KMS-11 (cell line): ENCODE results near the gene CLEC2B.

Source experiments
- H2AFZ ChIP-seq: fragments of 200-600 bp; sonication (generic); 2 replicates; pipeline ENCODE4 v1.6.1; 2016; ENCODE audit warnings: antibody characterized with exemption, mixed run types, low read depth
- H3K27ac ChIP-seq: fragments of 200-600 bp; sonication (generic); 2 replicates; pipeline ENCODE4 v1.6.1; 2016; ENCODE audit warnings: mild to moderate bottlenecking, mixed run types
- H3K27me3 ChIP-seq: fragments of 200-600 bp; sonication (generic); 2 replicates; pipeline ENCODE4 v1.6.1; 2017; ENCODE audit warnings: mild to moderate bottlenecking, low read depth, mixed run types, moderate library complexity; ENCODE audit not compliant: insufficient read depth
- H3K36me3 ChIP-seq: fragments of 200-600 bp; sonication (generic); 2 replicates; pipeline ENCODE4 v1.6.1; 2017; ENCODE audit warnings: mild to moderate bottlenecking, mixed run types; ENCODE audit not compliant: insufficient read depth
- H3K4me1 ChIP-seq: fragments of 200-600 bp; sonication (generic); 2 replicates; pipeline ENCODE4 v1.6.1; 2016; ENCODE audit warnings: mild to moderate bottlenecking, low read depth, mixed run types; ENCODE audit not compliant: poor library complexity, severe bottlenecking
- H3K4me2 ChIP-seq: fragments of 200-600 bp; sonication (generic); 2 replicates; pipeline ENCODE4 v1.7.0; 2016; ENCODE audit warnings: mild to moderate bottlenecking, mixed run types
- H3K4me3 ChIP-seq: fragments of 200-600 bp; sonication (generic); IDR thresholded peaks from 2 replicates; pipeline ENCODE4 v1.6.1; 2017; ENCODE audit warnings: low read depth, low read length, mixed read lengths; ENCODE audit not compliant: insufficient read depth
- H3K79me2 ChIP-seq: fragments of 200-600 bp; sonication (generic); 2 replicates; pipeline ENCODE4 v1.6.1; 2016; ENCODE audit warnings: low read depth, mixed run types; ENCODE audit not compliant: insufficient read depth
- H3K9ac ChIP-seq: fragments of 200-600 bp; sonication (generic); 2 replicates; pipeline ENCODE4 v1.6.1; 2016; ENCODE audit warnings: mild to moderate bottlenecking, mixed run types
- H4K20me1 ChIP-seq: fragments of 200-600 bp; sonication (generic); 2 replicates; pipeline ENCODE4 v1.6.1; 2016; ENCODE audit warnings: mild to moderate bottlenecking, mixed run types; ENCODE audit not compliant: insufficient read depth
- CTCF ChIP-seq: fragments of 200-600 bp; sonication (generic); conservative IDR thresholded peaks from 2 replicates; pipeline ENCODE4 v1.6.1; 2017; ENCODE audit warnings: low read depth, mild to moderate bottlenecking, antibody characterized with exemption, low read length, moderate library complexity, mixed read lengths

The CLEC2B gene

GRCh38 chr12:9809866-9810265, 59.3 kb downstream of the CLEC2B start:
- Histone ChIP-seq H3K9ac (no peak overlapping the region), H4K20me1 (no peaks in the 10 kb centered on the region), H3K4me1 (no peaks in the 10 kb centered on the region), H3K27me3 (no peaks in the 10 kb centered on the region), H3K36me3 (no peaks in the 10 kb centered on the region), H3K27ac (no peak overlapping the region), H3K4me3 (no peak overlapping the region), H3K79me2 (no peaks in the 10 kb centered on the region), H3K4me2 (no peak overlapping the region), H2AFZ (no peak overlapping the region)
- no peak for TF ChIP-seq CTCF

GRCh38 chr12:9809338-9809737, 59.8 kb downstream of the CLEC2B start:
- H2AFZ ChIP-seq = no peak overlapping the region
- no peak for TF ChIP-seq CTCF
- H3K27ac ChIP-seq = no peak overlapping the region
- no peak overlapping the region for H3K4me2 ChIP-seq
- no peaks in the 10 kb centered on the region for H4K20me1 ChIP-seq
- H3K9ac ChIP-seq = no peak overlapping the region
- no peaks in the 10 kb centered on the region for H3K36me3 ChIP-seq
- no peaks in the 10 kb centered on the region for H3K79me2 ChIP-seq
- no peaks in the 10 kb centered on the region for H3K4me1 ChIP-seq
- H3K4me3 ChIP-seq = no peak overlapping the region
- no peaks in the 10 kb centered on the region for H3K27me3 ChIP-seq

- Histone ChIP-seq H3K9ac (no peak overlapping the region), H4K20me1 (no peaks in the 10 kb centered on the region), H3K4me1 (no peaks in the 10 kb centered on the region), H3K36me3 (no peaks in the 10 kb centered on the region), H3K27ac (no peak overlapping the region), H3K4me2 (no peak overlapping the region), H3K4me3 (no peak overlapping the region), H3K27me3 (no peaks in the 10 kb centered on the region), H2AFZ (no peak overlapping the region), H3K79me2 (no peaks in the 10 kb centered on the region)
- no peak for TF ChIP-seq CTCF
These were observed 60.6 kb downstream of the CLEC2B start for GRCh38 chr12:9808504-9808903.

GRCh38 chr12:9806714-9807113, 62.4 kb downstream of the CLEC2B start:
- H2AFZ ChIP-seq = no peak overlapping the region
- H3K4me3 ChIP-seq = no peak overlapping the region
- H3K27ac ChIP-seq = no peak overlapping the region
- no peaks in the 10 kb centered on the region for H3K36me3 ChIP-seq
- H3K4me2 ChIP-seq = no peak overlapping the region
- H4K20me1 ChIP-seq = no peaks in the 10 kb centered on the region
- H3K4me1 ChIP-seq = no peaks in the 10 kb centered on the region
- H3K9ac ChIP-seq = no peak overlapping the region
- H3K27me3 ChIP-seq = no peaks in the 10 kb centered on the region
- no peak for TF ChIP-seq CTCF
- H3K79me2 ChIP-seq = no peaks in the 10 kb centered on the region

- H3K4me2 ChIP-seq = no peak overlapping the region
- H4K20me1 ChIP-seq = no peaks in the 10 kb centered on the region
- H3K27me3 ChIP-seq = no peaks in the 10 kb centered on the region
- no peak overlapping the region for H3K9ac ChIP-seq
- no peaks in the 10 kb centered on the region for H3K79me2 ChIP-seq
- H3K27ac ChIP-seq = no peak overlapping the region
- no peak overlapping the region for H3K4me3 ChIP-seq
- H3K36me3 ChIP-seq = no peaks in the 10 kb centered on the region
- no peak for TF ChIP-seq CTCF
- H3K4me1 ChIP-seq = no peaks in the 10 kb centered on the region
- H2AFZ ChIP-seq = no peak overlapping the region
These were observed 63.3 kb downstream of the CLEC2B start for GRCh38 chr12:9805883-9806282.
